OCI-LY7 (cell line): Measurements from ENCODE around the gene SNAI3. TPM values are rescaled to one million over a fixed set of nuclear protein-coding genes. Genes with fewer than 3 reads are reported as not detected.

Experiments used
- BruUV-seq: library from RNA; stranded (reverse); fragments of 400-500 nt; replicated peaks from 2 replicates; lab custom pipeline; 2021; lab: Mats Ljungman, UMichigan
- CTCF ChIA-PET: fragments of 300-600 bp; sonication (Branson Sonifier 250); formaldehyde crosslinking; loops from one replicate; lab custom pipeline; 2022; ENCODE audit warnings: antibody characterized with exemption; ENCODE audit not compliant: unreplicated experiment; lab: Charles Lee
- POLR2A ChIA-PET: fragments of 300-600 bp; sonication (Branson Sonifier 250); formaldehyde crosslinking; loops from one replicate; lab custom pipeline; 2022; ENCODE audit warnings: antibody characterized with exemption; lab: Charles Lee
- DNase-seq: peaks from one replicate; pipeline ENCODE4 v3.0.0-alpha.2; 2015; ENCODE audit warnings: low spot score
- H2AFZ ChIP-seq: fragments of 200-600 bp; sonication (generic), shearing (Covaris generic); 2 replicates; pipeline ENCODE4 v1.6.1; 2014; ENCODE audit warnings: mild to moderate bottlenecking, antibody characterized with exemption, low read length, moderate library complexity
- H3K27ac ChIP-seq: fragments of 200-600 bp; sonication (generic); 2 replicates; pipeline ENCODE4 v1.5.1; 2014; ENCODE audit warnings: mixed run types, low read depth, mild to moderate bottlenecking, moderate library complexity, low read length, inconsistent platforms; ENCODE audit not compliant: poor library complexity, severe bottlenecking
- H3K36me3 ChIP-seq: fragments of 200-600 bp; sonication (generic); 2 replicates; pipeline ENCODE4 v1.6.1; 2014; ENCODE audit warnings: mild to moderate bottlenecking, antibody characterized with exemption, low read length, moderate library complexity, mixed read lengths; ENCODE audit not compliant: insufficient read depth
- H3K4me1 ChIP-seq: fragments of 200-600 bp; sonication (generic); 2 replicates; pipeline ENCODE4 v1.5.1; 2014; ENCODE audit warnings: mild to moderate bottlenecking, low read length; ENCODE audit not compliant: insufficient read depth, poor library complexity, severe bottlenecking
- H3K4me2 ChIP-seq: fragments of 200-600 bp; sonication (generic); 2 replicates; pipeline ENCODE4 v1.6.1; 2014; ENCODE audit warnings: mild to moderate bottlenecking, low read length
- H3K4me3 ChIP-seq: fragments of 200-600 bp; sonication (generic); 2 replicates; pipeline ENCODE4 v1.5.1; 2014; ENCODE audit warnings: mild to moderate bottlenecking, low read depth, low read length; ENCODE audit not compliant: poor library complexity, severe bottlenecking
- H3K79me2 ChIP-seq: fragments of 200-600 bp; sonication (generic); 2 replicates; pipeline ENCODE4 v1.6.1; 2016; ENCODE audit warnings: low read depth, mild to moderate bottlenecking, low read length, moderate library complexity, mixed read lengths; ENCODE audit not compliant: insufficient read depth
- H3K9me2 ChIP-seq: fragments of 200-600 bp; sonication (generic); 2 replicates; pipeline ENCODE4 v1.6.1; 2016; ENCODE audit warnings: mild to moderate bottlenecking, low read length, mixed read lengths; ENCODE audit not compliant: insufficient read depth
- H3K9me3 ChIP-seq: fragments of 200-600 bp; sonication (generic); 2 replicates; pipeline ENCODE4 v1.6.1; 2014; ENCODE audit warnings: mild to moderate bottlenecking, mixed run types, low read length, mixed read lengths
- H4K20me1 ChIP-seq: fragments of 200-600 bp; sonication (generic); 2 replicates; pipeline ENCODE4 v1.6.1; 2014; ENCODE audit warnings: mild to moderate bottlenecking, antibody characterized with exemption, low read length, moderate library complexity, mixed read lengths; ENCODE audit not compliant: insufficient read depth
- CTCF ChIP-seq: fragments of 200-600 bp; sonication (generic); conservative IDR thresholded peaks from 2 replicates; pipeline ENCODE4 v1.5.1; 2014; ENCODE audit warnings: mild to moderate bottlenecking, antibody characterized with exemption, low read length, moderate library complexity, mixed read lengths
- EZH2phosphoT487 ChIP-seq: fragments of 200-600 bp; sonication (generic); IDR thresholded peaks from 2 replicates; pipeline ENCODE4 v1.6.1; 2018; ENCODE audit warnings: low read depth, borderline replicate concordance, mild to moderate bottlenecking, mixed run types, antibody characterized with exemption, low read length, moderate library complexity, mixed read lengths
- intact Hi-C: fragments of 100-400 bp; cut with micrococcal nuclease; formaldehyde crosslinking; loops from one replicate; pipeline ENCODE4 v1.10.0; 2022; ENCODE audit not compliant: unreplicated experiment
- total RNA-seq, 2 experiments: library from RNA; depleted of rRNA in 1 of 2; stranded (reverse); fragments of >200 nt in 1 of 2; shearing (Covaris generic) in 1 of 2; gene quantifications; 2 replicates each; pipeline ENCODE4 v1.2.3, GENCODE V29; 2014 to 2022

The SNAI3 gene
- total RNA-seq, 2 experiments from 2014 or later = 3.1 to 3.3 TPM

GRCh38 chr16:88655053-88655732, 31.1 kb downstream of the SNAI3 start:
- ChIA-PET CTCF (no interaction called here), POLR2A (no interaction called here)
- TF ChIP-seq EZH2phosphoT487 (no peak), CTCF (no peak)
- Histone ChIP-seq H2AFZ (no peak overlapping the region), H3K9me3 (no peaks in the 10 kb centered on the region), H3K4me3 (no peak overlapping the region), H3K79me2 (peaks cover 11% of the 10 kb centered on the region), H3K36me3 (peaks cover 39% of the 10 kb centered on the region; the same call in 1 of the 2 replicates), H3K27ac (no peak overlapping the region), H3K4me1 (peaks cover 19% of the 10 kb centered on the region), H3K9me2 (no peaks in the 10 kb centered on the region), H3K4me2 (no peak overlapping the region), H4K20me1 (peaks cover under 1% of the 10 kb centered on the region; the same call in 1 of the 2 replicates)
- no TSS peak for BruUV-seq
- intact Hi-C loops = no loop called here
- DNase-seq = no peak

GRCh38 chr16:88654363-88655052, 31.8 kb downstream of the SNAI3 start:
- peaks cover 6% of the 10 kb centered on the region for H4K20me1 ChIP-seq
- peaks cover 13% of the 10 kb centered on the region for H3K79me2 ChIP-seq
- BruUV-seq = no TSS peak
- no peak overlapping the region for H3K4me3 ChIP-seq
- H3K4me1 ChIP-seq = peaks cover 21% of the 10 kb centered on the region
- H3K36me3 ChIP-seq = peaks cover 43% of the 10 kb centered on the region
- TF ChIP-seq CTCF (no peak), EZH2phosphoT487 (no peak)
- CTCF ChIA-PET = no interaction called here
- no peaks in the 10 kb centered on the region for H3K9me2 ChIP-seq
- intact Hi-C loops = loop anchor here (5.0 kb wide), 1 partner anchor 1003 kb away; the partner anchor contains the start of genes CHMP1A and SPATA33
- H3K4me2 ChIP-seq = no peak overlapping the region
- DNase-seq = no peak
- no peaks in the 10 kb centered on the region for H3K9me3 ChIP-seq
- no peak overlapping the region for H3K27ac ChIP-seq
- no peak overlapping the region for H2AFZ ChIP-seq
- POLR2A ChIA-PET = no interaction called here
